OCI-M2 (cell line): ENCODE measurements around the gene ZNF20.

Experiments
- DNase-seq: peaks from one replicate; lab custom pipeline; 2025; ENCODE audit not compliant: unreplicated experiment; lab: John Stamatoyannopoulos, UW

ZNF20 gene

GRCh38 chr19:12139885-12140544 is at the start of gene ZNF20:
ZNF20 (minus strand) TSS chr19:12140350; CDS start chr19:12140182, 168 bp downstream.
- peak; percentile 88 for DNase-seq

- DNase-seq, result no peak
These were observed 47.5 kb upstream of the ZNF20 start for GRCh38 chr19:12187625-12188024.

GRCh38 chr19:12180377-12180776 is 40.2 kb upstream of the ZNF20 start:
- DNase-seq, result no peak

GRCh38 chr19:12166626-12167025 is 26.5 kb upstream of the ZNF20 start:
- no peak for DNase-seq

- no peak for DNase-seq
These were observed 23.7 kb upstream of the ZNF20 start for GRCh38 chr19:12163826-12164225.

GRCh38 chr19:12162882-12163806 is 23.0 kb upstream of the ZNF20 start, which contains the start of gene ZNF136:
ZNF136 (plus strand) TSS chr19:12163096; CDS start chr19:12163204, 108 bp downstream.
- DNase-seq, result peak; percentile 99

- no peak for DNase-seq
These were observed 22.3 kb upstream of the ZNF20 start for GRCh38 chr19:12162513-12162881.

GRCh38 chr19:12159773-12160414 is 19.7 kb upstream of the ZNF20 start:
- DNase-seq, result no peak

GRCh38 chr19:12156223-12157058 is 16.3 kb upstream of the ZNF20 start, which contains the start of gene ZNF625:
ZNF625 (minus strand) TSS chr19:12156734; CDS start chr19:12156558, 176 bp downstream.
- DNase-seq, result peak; percentile 99

- DNase-seq, result no peak
These were observed 15.2 kb upstream of the ZNF20 start for GRCh38 chr19:12155324-12155860.

- DNase-seq, result no peak
These were observed 5.2 kb upstream of the ZNF20 start for GRCh38 chr19:12145348-12145747.

GRCh38 chr19:12141405-12141736 is 1.2 kb upstream of the ZNF20 start:
- DNase-seq, result no peak

GRCh38 chr19:12140545-12141404 is 625 bp upstream of the ZNF20 start:
- peak; percentile 78 for DNase-seq

GRCh38 chr19:12139269-12139668 is 881 bp downstream of the ZNF20 start:
- DNase-seq, result no peak

- DNase-seq, result no peak
These were observed 2.8 kb downstream of the ZNF20 start for GRCh38 chr19:12137221-12137940.

- no peak for DNase-seq
These were observed 7.1 kb downstream of the ZNF20 start for GRCh38 chr19:12133069-12133468.

GRCh38 chr19:12126707-12127106 is 13.4 kb downstream of the ZNF20 start:
- no peak for DNase-seq

GRCh38 chr19:12117201-12117970 is 22.8 kb downstream of the ZNF20 start:
- no peak for DNase-seq
